H9 (cell line): Measurements from ENCODE around the gene TEX2. TPM values are rescaled to one million over a fixed set of nuclear protein-coding genes. Genes with fewer than 3 reads are reported as not detected.

Experiments
- DNase-seq: peaks from one replicate; pipeline ENCODE4 v3.0.0-alpha.2; 2017
- H2AFZ ChIP-seq: one replicate; pipeline ENCODE4 v1.6.1; 2013; ENCODE audit warnings: mild to moderate bottlenecking, low read length, control low read depth, moderate library complexity
- H2AK5ac ChIP-seq: 2 replicates; pipeline ENCODE4 v1.6.1; 2013; ENCODE audit warnings: low read length, control low read depth, mixed read lengths; ENCODE audit not compliant: insufficient read length
- H2BK120ac ChIP-seq: one replicate; pipeline ENCODE4 v1.6.1; 2013; ENCODE audit warnings: low read depth, mild to moderate bottlenecking, low read length, control low read depth, inconsistent platforms; ENCODE audit not compliant: poor library complexity, severe bottlenecking
- H2BK12ac ChIP-seq: 2 replicates; pipeline ENCODE4 v1.6.1; 2013; ENCODE audit warnings: low read length, control low read depth, mixed read lengths, low read depth; ENCODE audit not compliant: insufficient read length
- H2BK15ac ChIP-seq: 2 replicates; pipeline ENCODE4 v1.6.1; 2013; ENCODE audit warnings: low read depth, low read length, control low read depth
- H2BK20ac ChIP-seq: one replicate; pipeline ENCODE4 v1.6.1; 2013; ENCODE audit warnings: low read depth, mild to moderate bottlenecking, low read length, control low read depth, inconsistent platforms; ENCODE audit not compliant: poor library complexity, severe bottlenecking
- H2BK5ac ChIP-seq: 2 replicates; pipeline ENCODE4 v1.6.1; 2013; ENCODE audit warnings: low read length, control low read depth, mixed read lengths; ENCODE audit not compliant: insufficient read length
- H3K14ac ChIP-seq: 2 replicates; pipeline ENCODE4 v1.6.1; 2013; ENCODE audit warnings: low read length, control low read depth; ENCODE audit not compliant: insufficient read depth
- H3K18ac ChIP-seq: 2 replicates; pipeline ENCODE4 v1.6.1; 2013; ENCODE audit warnings: low read depth, mild to moderate bottlenecking, mixed read lengths, low read length, control low read depth; ENCODE audit not compliant: insufficient read length
- H3K23ac ChIP-seq: 2 replicates; pipeline ENCODE4 v1.6.1; 2013; ENCODE audit warnings: low read length, control low read depth, mixed read lengths, low read depth; ENCODE audit not compliant: insufficient read length
- H3K23me2 ChIP-seq: 2 replicates; pipeline ENCODE4 v1.6.1; 2013; ENCODE audit warnings: low read depth, mild to moderate bottlenecking, mixed read lengths, low read length, control low read depth; ENCODE audit not compliant: insufficient read length, poor library complexity, severe bottlenecking
- H3K27ac ChIP-seq: 2 replicates; pipeline ENCODE4 v1.5.1; 2013; ENCODE audit warnings: low read length, control low read depth, mixed read lengths, low read depth; ENCODE audit not compliant: insufficient read length
- H3K27me3 ChIP-seq: 2 replicates; pipeline ENCODE4 v1.6.1; 2013; ENCODE audit warnings: low read length, control low read depth, inconsistent platforms; ENCODE audit not compliant: insufficient read depth
- H3K4ac ChIP-seq: 2 replicates; pipeline ENCODE4 v1.6.1; 2013; ENCODE audit warnings: low read depth, mild to moderate bottlenecking, control low read depth, inconsistent platforms, low read length, moderate library complexity
- H3K4me1 ChIP-seq: 2 replicates; pipeline ENCODE4 v1.6.1; 2013; ENCODE audit warnings: low read length, control low read depth, inconsistent platforms; ENCODE audit not compliant: insufficient read depth
- H3K4me2 ChIP-seq: 2 replicates; pipeline ENCODE4 v1.6.1; 2013; ENCODE audit warnings: low read length, control low read depth, mixed read lengths; ENCODE audit not compliant: insufficient read length, insufficient read depth
- H3K56ac ChIP-seq: 2 replicates; pipeline ENCODE4 v1.6.1; 2013; ENCODE audit warnings: low read depth, mild to moderate bottlenecking, mixed read lengths, low read length, control low read depth; ENCODE audit not compliant: insufficient read length
- H3K79me1 ChIP-seq: 2 replicates; pipeline ENCODE4 v1.6.1; 2013; ENCODE audit warnings: low read depth, mild to moderate bottlenecking, moderate library complexity, low read length, control low read depth, inconsistent platforms; ENCODE audit not compliant: insufficient read depth, poor library complexity, severe bottlenecking
- H3K79me2 ChIP-seq: 2 replicates; pipeline ENCODE4 v1.6.1; 2013; ENCODE audit warnings: low read length, control low read depth, inconsistent platforms; ENCODE audit not compliant: insufficient read depth
- H3K9ac ChIP-seq: 2 replicates; pipeline ENCODE4 v1.6.1; 2013; ENCODE audit warnings: low read length, control low read depth, mixed read lengths; ENCODE audit not compliant: insufficient read length; ENCODE audit errors: extremely low read depth
- H3K9me3 ChIP-seq: one replicate; pipeline ENCODE4 v1.6.1; 2013; ENCODE audit warnings: low read depth, low read length, inconsistent platforms; ENCODE audit not compliant: control insufficient read depth
- H3T11ph ChIP-seq: one replicate; pipeline ENCODE4 v1.6.1; 2013; ENCODE audit warnings: mild to moderate bottlenecking, low read length, control low read depth, inconsistent platforms
- H4K20me1 ChIP-seq: one replicate; pipeline ENCODE4 v1.6.1; 2013; ENCODE audit not compliant: control insufficient read depth, insufficient read length, insufficient read depth
- H4K5ac ChIP-seq: 2 replicates; pipeline ENCODE4 v1.6.1; 2013; ENCODE audit warnings: low read depth, mild to moderate bottlenecking, mixed read lengths, low read length, control low read depth; ENCODE audit not compliant: insufficient read length
- H4K8ac ChIP-seq: replicated peaks from 2 replicates; pipeline ENCODE4 v1.6.1; 2013; ENCODE audit warnings: low read length, control low read depth, mixed read lengths, low read depth; ENCODE audit not compliant: insufficient read length
- H4K91ac ChIP-seq: 2 replicates; pipeline ENCODE4 v1.6.1; 2013; ENCODE audit warnings: low read depth, mild to moderate bottlenecking, moderate library complexity, mixed read lengths, low read length, control low read depth; ENCODE audit not compliant: insufficient read length
- H3K27ac Mint-ChIP-seq, 3 experiments: 2 replicates in 2 of 3; 3 replicates in 1 of 3; pipeline ENCODE4 v1.8.0; 2020 to 2021; ENCODE audit warnings: mixed read lengths in 3 of 3, mild to moderate bottlenecking in 1 of 3, moderate library complexity in 1 of 3
- H3K27me3 Mint-ChIP-seq: 2 replicates; pipeline ENCODE4 v1.8.0; 2021; ENCODE audit warnings: low read depth, mild to moderate bottlenecking, moderate library complexity, mixed read lengths
- H3K36me3 Mint-ChIP-seq, 3 experiments: 2 replicates in 2 of 3; 3 replicates in 1 of 3; pipeline ENCODE4 v1.8.0; 2020 to 2021; ENCODE audit warnings: low read depth in 3 of 3, mixed read lengths in 3 of 3; ENCODE audit not compliant: insufficient read depth in 1 of 3
- H3K4me1 Mint-ChIP-seq, 2 experiments: 2 replicates each; pipeline ENCODE4 v1.8.0; 2020; ENCODE audit warnings: mixed read lengths in 2 of 2
- H3K4me3 Mint-ChIP-seq, 2 experiments: 2 replicates in 1 of 2; 3 replicates in 1 of 2; pipeline ENCODE4 v1.8.0; 2020 to 2021; ENCODE audit warnings: mild to moderate bottlenecking in 2 of 2, mixed read lengths in 2 of 2, moderate library complexity in 1 of 2
- H3K9me3 Mint-ChIP-seq, 2 experiments: 2 replicates in 1 of 2; 3 replicates in 1 of 2; pipeline ENCODE4 v1.8.0; 2020; ENCODE audit warnings: mild to moderate bottlenecking in 2 of 2, mixed read lengths in 2 of 2, moderate library complexity in 1 of 2
- CTCF ChIP-seq: fragments of 200-600 bp; sonication (generic); conservative IDR thresholded peaks from 3 replicates; pipeline ENCODE4 v1.8.0; 2021; ENCODE audit warnings: antibody characterized with exemption, mild to moderate bottlenecking
- WGBS: extraction: QIAGEN DNeasy Blood & Tissue Kit; methylation state at CpG from one replicate; pipeline ENCODE4 v1.1.7; 2013; ENCODE audit warnings: missing lambda C conversion rate, low lambda C conversion rate, mixed read lengths; ENCODE audit not compliant: insufficient read length; ENCODE audit errors: extremely low coverage; 5-methylcytosine and 5-hydroxymethylcytosine counted together
- total RNA-seq: library from RNA; stranded (reverse); gene quantifications from 2 replicates; pipeline ENCODE4 v1.2.1, GENCODE V29; 2021

TEX2 gene
- total RNA-seq, 1 experiment from 2014 or later = 12.2 TPM

GRCh38 chr17:64205804-64206203 is 57.3 kb downstream of the TEX2 start:
- no CpG with 5 or more reads among the region's 2 CpGs for WGBS
- Histone ChIP-seq H2AK5ac (no peak overlapping the region), H3K9ac (no peak overlapping the region), H3K18ac (no peak overlapping the region), H3K4ac (no peak overlapping the region), H3K4me1 (peaks cover 5% of the 10 kb centered on the region; the same call in 1 of the 2 replicates), H3K23me2 (no peaks in the 10 kb centered on the region), H2BK20ac (no peak overlapping the region), H3T11ph (no peak overlapping the region), H3K79me1 (no peaks in the 10 kb centered on the region), H2BK5ac (no peak overlapping the region), H3K79me2 (no peaks in the 10 kb centered on the region), H3K27ac (no peak overlapping the region), H3K56ac (no peak overlapping the region), H2BK12ac (no peak overlapping the region), H2BK15ac (no peak overlapping the region), H3K27me3 (no peaks in the 10 kb centered on the region), H3K23ac (no peak overlapping the region), H3K4me2 (no peak overlapping the region), H4K20me1 (no peaks in the 10 kb centered on the region), H2AFZ (no peak overlapping the region), H3K14ac (no peak overlapping the region), H4K5ac (no peak overlapping the region), H3K9me3 (no peaks in the 10 kb centered on the region), H4K91ac (no peak overlapping the region), H4K8ac (no peak overlapping the region), H2BK120ac (no peak overlapping the region)
- H3K9me3 Mint-ChIP-seq = no peaks in the 10 kb centered on the region
- no peak for DNase-seq
- peaks cover 38 to 39% of the 10 kb centered on the region in 2 experiments for H3K4me1 Mint-ChIP-seq
- no peak overlapping the region for H3K27ac Mint-ChIP-seq
- H3K36me3 Mint-ChIP-seq = peaks cover 0 to 5% (median 0%) of the 10 kb centered on the region in 3 experiments; a peak in 1 of 7 replicates
- H3K27me3 Mint-ChIP-seq = no peaks in the 10 kb centered on the region
- no peak overlapping the region for H3K4me3 Mint-ChIP-seq
- no peak for TF ChIP-seq CTCF
